ENCODE data around the gene JPH3.

- TF ChIP-seq CTCF (IDR thresholded peaks at IDR 0.05 in 8 of 11, conservative IDR thresholded peaks at IDR 0.05 in 3 of 11) (no peak), POLR2A (IDR thresholded peaks at IDR 0.05) (no peak), POLR2AphosphoS5 (IDR thresholded peaks at IDR 0.05) (no peak)
Measured at GRCh38 chr16:87559945-87560344, 42.4 kb upstream of the JPH3 start.
